ENCODE measurements around the gene MPZL1. TPM values are rescaled to one million over a fixed set of nuclear protein-coding genes. Genes with fewer than 3 reads are reported as not detected.

The MPZL1 gene
- total RNA-seq, 2 experiments from 2014 or later, result 48.9 to 61.9 TPM

- Histone ChIP-seq H2AFZ (ENCODE audit: low read length) (peak overlapping the region; percentile 86), H3K27ac (ENCODE audit: low read depth, low read length, poor library complexity, severe bottlenecking) (peak overlapping the region; percentile 73), H3K36me3 (ENCODE audit: insufficient read depth, low read length) (no peaks in the 10 kb centered on the region), H4K20me1 (ENCODE audit: insufficient read depth, low read length) (no peaks in the 10 kb centered on the region), H3K9me3 (ENCODE audit: low read length) (no peaks in the 10 kb centered on the region), H3K4me1 (ENCODE audit: insufficient read depth, low read length, poor library complexity, severe bottlenecking) (peaks cover 41% of the 10 kb centered on the region), H3K4me2 (ENCODE audit: low read length) (peak overlapping the region; percentile 86), H3K4me3 (ENCODE audit: low read depth, low read length, poor library complexity, severe bottlenecking) (peak overlapping the region; percentile 75), H3K9me2 (ENCODE audit: insufficient read depth, low read length) (no peaks in the 10 kb centered on the region), H3K79me2 (ENCODE audit: insufficient read depth, low read depth, low read length) (no peaks in the 10 kb centered on the region)
- POLR2A ChIA-PET, result interaction anchor here (0.6 to 2.7 kb wide), 6 partner anchors 38 to 266 kb away, joined by 3 to 10 read pairs (median 5); partner anchors contain the start of gene CREG1
- peak; percentile 89 for DNase-seq (ENCODE audit: low spot score)
- intact Hi-C loops (cut with micrococcal nuclease; ENCODE audit: unreplicated experiment), result loop anchor here (1.0 to 5.0 kb wide), 5 partner anchors 89 to 387 kb away; partner anchors contain the start of genes DCAF6 and MPC2
- no TSS peak for BruUV-seq (replicated peaks)
- CTCF ChIA-PET (ENCODE audit: unreplicated experiment), result interaction anchor here (0.6 to 1.5 kb wide), 3 partner anchors 112 to 846 kb away, joined by 3 to 6 read pairs (median 4); no protein-coding TSS in a partner anchor
- TF ChIP-seq CTCF (conservative IDR thresholded peaks at IDR 0.05; ENCODE audit: low read length) (no peak), EZH2phosphoT487 (IDR thresholded peaks at IDR 0.05; ENCODE audit: borderline replicate concordance, low read depth, low read length) (no peak)
Measured at GRCh38 chr1:167714439-167715156, 7.2 kb upstream of the MPZL1 start.

- Histone ChIP-seq H3K79me2 (ENCODE audit: insufficient read depth, low read depth, low read length) (no peaks in the 10 kb centered on the region), H3K9me2 (ENCODE audit: insufficient read depth, low read length) (no peaks in the 10 kb centered on the region), H4K20me1 (ENCODE audit: insufficient read depth, low read length) (no peaks in the 10 kb centered on the region), H3K27ac (ENCODE audit: low read depth, low read length, poor library complexity, severe bottlenecking) (peak overlapping the region; percentile 73), H3K4me3 (ENCODE audit: low read depth, low read length, poor library complexity, severe bottlenecking) (peak overlapping the region; percentile 75), H3K4me1 (ENCODE audit: insufficient read depth, low read length, poor library complexity, severe bottlenecking) (peaks cover 47% of the 10 kb centered on the region), H3K4me2 (ENCODE audit: low read length) (peak overlapping the region; percentile 86), H3K9me3 (ENCODE audit: low read length) (no peaks in the 10 kb centered on the region), H2AFZ (ENCODE audit: low read length) (peak overlapping the region; percentile 97), H3K36me3 (ENCODE audit: insufficient read depth, low read length) (no peaks in the 10 kb centered on the region)
- intact Hi-C loops (cut with micrococcal nuclease; ENCODE audit: unreplicated experiment), result loop anchor here (1.0 to 5.0 kb wide), 4 partner anchors 115 to 388 kb away; partner anchors contain the start of genes DCAF6 and MPC2
- BruUV-seq (replicated peaks), result no TSS peak
- DNase-seq (ENCODE audit: low spot score), result peak; percentile 94
- ChIA-PET POLR2A (interaction anchor here (0.9 to 2.7 kb wide), 6 partner anchors 25 to 161 kb away, joined by 3 to 10 read pairs (median 5); partner anchors contain the start of gene CREG1), CTCF (ENCODE audit: unreplicated experiment) (interaction anchor here (0.6 to 1.5 kb wide), 2 partner anchors 115 to 847 kb away, joined by 4 to 6 read pairs; no protein-coding TSS in a partner anchor)
- TF ChIP-seq CTCF (conservative IDR thresholded peaks at IDR 0.05; ENCODE audit: low read length) (peak; percentile 94), EZH2phosphoT487 (IDR thresholded peaks at IDR 0.05; ENCODE audit: borderline replicate concordance, low read depth, low read length) (no peak)
Measured at GRCh38 chr1:167715157-167715999, 6.4 kb upstream of the MPZL1 start.
